Bronchial epithelial cell (primary cell): ENCODE measurements around the gene CLDN22. TPM values are rescaled to one million over a fixed set of nuclear protein-coding genes. Genes with fewer than 3 reads are reported as not detected.
"Not testable (repeated sequence)": the region's sequence is repeated elsewhere in the genome, so short reads cannot be mapped to it uniquely, and the experiment has no call there.

ENCODE experiments used
- DNase-seq: peaks from one replicate; pipeline ENCODE4 v3.0.0-alpha.2; 2010; ENCODE audit warnings: low read depth
- FAIRE-seq: peaks from 2 replicates; lab custom pipeline; 2011; peaks lifted over from hg19 to GRCh38; lab: Jason Lieb, UNC
- H3K27me3 ChIP-seq: 2 replicates; pipeline ENCODE4 v1.5.1; 2011; ENCODE audit warnings: low read length; ENCODE audit not compliant: control insufficient read depth, insufficient read depth
- H3K36me3 ChIP-seq: 2 replicates; pipeline ENCODE4 v1.5.1; 2011; ENCODE audit warnings: low read length; ENCODE audit not compliant: control insufficient read depth, insufficient read depth
- H3K4me3 ChIP-seq: 2 replicates; pipeline ENCODE4 v1.5.1; 2011; ENCODE audit warnings: mild to moderate bottlenecking, low read depth, low read length, control low read depth
- CTCF ChIP-seq: IDR thresholded peaks from 2 replicates; pipeline ENCODE4 v1.5.1; 2011; ENCODE audit warnings: mild to moderate bottlenecking, moderate library complexity, low read length, control low read depth, inconsistent platforms; ENCODE audit not compliant: insufficient read depth, severe bottlenecking
- total RNA-seq: library from RNA; depleted of rRNA; stranded (reverse); fragments of >200 nt; gene quantifications from 2 replicates; pipeline ENCODE4 v1.2.1, GENCODE V29; 2014

Gene CLDN22
- total RNA-seq, 1 donor from 2014 or later: not detected

- Histone ChIP-seq H3K27me3 (no peaks in the 10 kb centered on the region), H3K4me3 (no peak overlapping the region), H3K36me3 (no peaks in the 10 kb centered on the region)
- no peak for DNase-seq
- FAIRE-seq: peak; percentile 76
- no peak for TF ChIP-seq CTCF
Measured at GRCh38 chr4:183330841-183331240, 10.8 kb upstream of the CLDN22 start.

- Histone ChIP-seq H3K4me3 (no peak overlapping the region), H3K27me3 (no peaks in the 10 kb centered on the region), H3K36me3 (no peaks in the 10 kb centered on the region)
- TF ChIP-seq CTCF: no peak
- no peak for FAIRE-seq
- DNase-seq: no peak
Measured at GRCh38 chr4:183329954-183330742, 10.1 kb upstream of the CLDN22 start.

- Histone ChIP-seq H3K36me3 (no peaks in the 10 kb centered on the region), H3K4me3 (no peak overlapping the region), H3K27me3 (no peaks in the 10 kb centered on the region)
- FAIRE-seq (no peak), DNase-seq (no peak)
- no peak for TF ChIP-seq CTCF
Measured at GRCh38 chr4:183329244-183329643, 9.2 kb upstream of the CLDN22 start.

- H3K36me3 ChIP-seq: no peaks in the 10 kb centered on the region
- FAIRE-seq (no peak), DNase-seq (no peak)
- no peaks in the 10 kb centered on the region for H3K27me3 ChIP-seq
- no peak overlapping the region for H3K4me3 ChIP-seq
- TF ChIP-seq CTCF: no peak
Measured at GRCh38 chr4:183328832-183329231, 8.8 kb upstream of the CLDN22 start.

GRCh38 chr4:183327827-183328226 is 7.8 kb upstream of the CLDN22 start:
- DNase-seq (no peak), FAIRE-seq (no peak)
- no peak for TF ChIP-seq CTCF
- H3K4me3 ChIP-seq: no peak overlapping the region
- H3K27me3 ChIP-seq: no peaks in the 10 kb centered on the region
- H3K36me3 ChIP-seq: no peaks in the 10 kb centered on the region

- TF ChIP-seq CTCF: no peak
- no peaks in the 10 kb centered on the region for H3K36me3 ChIP-seq
- no peak overlapping the region for H3K4me3 ChIP-seq
- DNase-seq (peak; percentile 44), FAIRE-seq (no peak)
- no peaks in the 10 kb centered on the region for H3K27me3 ChIP-seq
Measured at GRCh38 chr4:183326853-183327252, 6.8 kb upstream of the CLDN22 start.

- DNase-seq, H3K36me3 ChIP-seq, H3K27me3 ChIP-seq, FAIRE-seq, H3K4me3 ChIP-seq: not testable (repeated sequence)
Measured at GRCh38 chr4:183326387-183326786, 6.3 kb upstream of the CLDN22 start.
